ENCODE results near the gene SLC25A18.

DNA sequence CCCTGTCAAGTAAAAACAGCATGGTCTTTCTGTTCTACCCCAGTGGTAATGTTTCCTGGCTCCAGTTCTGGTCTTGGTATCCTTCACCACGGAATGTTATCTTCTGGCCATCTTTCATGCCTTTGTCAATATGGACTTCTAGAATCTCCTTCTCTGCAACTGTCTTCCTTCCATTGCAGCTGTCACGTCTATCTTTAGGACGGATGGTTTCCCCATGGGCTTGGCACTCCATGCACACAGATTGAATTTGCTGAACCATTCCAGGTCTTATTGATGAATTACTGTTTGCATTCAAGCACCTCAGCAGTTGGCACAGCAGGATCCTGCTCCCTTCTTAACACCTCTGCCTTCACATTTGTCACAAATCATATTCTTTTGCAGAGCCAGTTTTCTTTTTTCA is 44.9 kb upstream of the SLC25A18 start:
- TF ChIP-seq, protein P1, sequence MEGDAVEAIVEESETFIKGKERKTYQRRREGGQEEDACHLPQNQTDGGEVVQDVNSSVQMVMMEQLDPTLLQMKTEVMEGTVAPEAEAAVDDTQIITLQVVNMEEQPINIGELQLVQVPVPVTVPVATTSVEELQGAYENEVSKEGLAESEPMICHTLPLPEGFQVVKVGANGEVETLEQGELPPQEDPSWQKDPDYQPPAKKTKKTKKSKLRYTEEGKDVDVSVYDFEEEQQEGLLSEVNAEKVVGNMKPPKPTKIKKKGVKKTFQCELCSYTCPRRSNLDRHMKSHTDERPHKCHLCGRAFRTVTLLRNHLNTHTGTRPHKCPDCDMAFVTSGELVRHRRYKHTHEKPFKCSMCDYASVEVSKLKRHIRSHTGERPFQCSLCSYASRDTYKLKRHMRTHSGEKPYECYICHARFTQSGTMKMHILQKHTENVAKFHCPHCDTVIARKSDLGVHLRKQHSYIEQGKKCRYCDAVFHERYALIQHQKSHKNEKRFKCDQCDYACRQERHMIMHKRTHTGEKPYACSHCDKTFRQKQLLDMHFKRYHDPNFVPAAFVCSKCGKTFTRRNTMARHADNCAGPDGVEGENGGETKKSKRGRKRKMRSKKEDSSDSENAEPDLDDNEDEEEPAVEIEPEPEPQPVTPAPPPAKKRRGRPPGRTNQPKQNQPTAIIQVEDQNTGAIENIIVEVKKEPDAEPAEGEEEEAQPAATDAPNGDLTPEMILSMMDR (IDR thresholded peaks at IDR 0.05): no peak
- TF ChIP-seq POLR2A (IDR thresholded peaks at IDR 0.05): no peak

Data from esophagus squamous epithelium (tissue), 4 donors.